MM.1S (cell line): Measurements from ENCODE around the gene RFC3.

Source experiments
- DNase-seq: peaks from one replicate; pipeline ENCODE4 v3.0.0-alpha.2; 2015
- H2AFZ ChIP-seq: fragments of 300-600 bp; sonication (generic); 2 replicates; pipeline ENCODE4 v1.6.0; 2016; ENCODE audit warnings: antibody characterized with exemption, low read length
- H3F3A ChIP-seq: fragments of 300-600 bp; sonication (generic); 2 replicates; pipeline ENCODE4 v1.6.1; 2016; ENCODE audit warnings: mild to moderate bottlenecking, antibody characterized with exemption, low read length, moderate library complexity, mixed read lengths; ENCODE audit not compliant: insufficient read depth
- H3K27ac ChIP-seq: fragments of 300-600 bp; sonication (generic); 2 replicates; pipeline ENCODE4 v1.5.1; 2016; ENCODE audit warnings: mild to moderate bottlenecking, low read length
- H3K27me3 ChIP-seq: fragments of 300-600 bp; sonication (generic); replicated peaks from 2 replicates; pipeline ENCODE4 v1.6.0; 2016; ENCODE audit warnings: low read length; ENCODE audit not compliant: insufficient read depth
- H3K36me3 ChIP-seq: fragments of 300-600 bp; sonication (generic); replicated peaks from 2 replicates; pipeline ENCODE4 v1.6.1; 2016; ENCODE audit warnings: mild to moderate bottlenecking, low read length, mixed read lengths; ENCODE audit not compliant: insufficient read depth
- H3K4me1 ChIP-seq: fragments of 300-600 bp; sonication (generic); 2 replicates; pipeline ENCODE4 v1.6.1; 2016; ENCODE audit warnings: low read length, mixed read lengths
- H3K4me2 ChIP-seq: fragments of 300-600 bp; sonication (generic); 2 replicates; pipeline ENCODE4 v1.6.0; 2016; ENCODE audit warnings: low read depth, low read length
- H3K4me3 ChIP-seq: fragments of 300-600 bp; sonication (generic); 2 replicates; pipeline ENCODE4 v1.5.1; 2016; ENCODE audit warnings: low read length, mixed read lengths
- H3K79me2 ChIP-seq: fragments of 300-600 bp; sonication (generic); 2 replicates; pipeline ENCODE4 v1.6.1; 2016; ENCODE audit warnings: mixed run types, low read length, mixed read lengths
- H3K9ac ChIP-seq: fragments of 300-600 bp; sonication (generic); 2 replicates; pipeline ENCODE4 v1.6.1; 2016; ENCODE audit warnings: low read length, mixed read lengths
- H3K9me2 ChIP-seq: fragments of 300-600 bp; sonication (generic); replicated peaks from 2 replicates; pipeline ENCODE4 v1.6.1; 2016; ENCODE audit warnings: mild to moderate bottlenecking, low read length, mixed read lengths; ENCODE audit not compliant: insufficient read depth
- H3K9me3 ChIP-seq: fragments of 300-600 bp; sonication (generic); replicated peaks from 2 replicates; pipeline ENCODE4 v1.6.1; 2016; ENCODE audit warnings: mild to moderate bottlenecking, low read length, mixed read lengths; ENCODE audit not compliant: insufficient read depth
- H4K20me1 ChIP-seq: fragments of 300-600 bp; sonication (generic); 2 replicates; pipeline ENCODE4 v1.6.1; 2016; ENCODE audit warnings: mild to moderate bottlenecking, low read length, moderate library complexity, mixed read lengths; ENCODE audit not compliant: insufficient read depth
- EZH2 ChIP-seq: fragments of 300-600 bp; sonication (generic); optimal IDR thresholded peaks from 2 replicates; pipeline ENCODE3; 2017; ENCODE audit warnings: low read depth, mild to moderate bottlenecking, antibody characterized with exemption, low read length, mixed read lengths
- EZH2phosphoT487 ChIP-seq: fragments of 300-600 bp; sonication (generic); IDR thresholded peaks from 2 replicates; pipeline ENCODE4 v1.6.1; 2018; ENCODE audit warnings: antibody characterized with exemption, low read length
- TF ChIP-seq, protein P1 (sequence below): fragments of 300-600 bp; sonication (generic); IDR thresholded peaks from 2 replicates; pipeline ENCODE4 v1.5.1; 2016; ENCODE audit warnings: antibody characterized with exemption, low read length, mixed read lengths

Gene RFC3

DNA sequence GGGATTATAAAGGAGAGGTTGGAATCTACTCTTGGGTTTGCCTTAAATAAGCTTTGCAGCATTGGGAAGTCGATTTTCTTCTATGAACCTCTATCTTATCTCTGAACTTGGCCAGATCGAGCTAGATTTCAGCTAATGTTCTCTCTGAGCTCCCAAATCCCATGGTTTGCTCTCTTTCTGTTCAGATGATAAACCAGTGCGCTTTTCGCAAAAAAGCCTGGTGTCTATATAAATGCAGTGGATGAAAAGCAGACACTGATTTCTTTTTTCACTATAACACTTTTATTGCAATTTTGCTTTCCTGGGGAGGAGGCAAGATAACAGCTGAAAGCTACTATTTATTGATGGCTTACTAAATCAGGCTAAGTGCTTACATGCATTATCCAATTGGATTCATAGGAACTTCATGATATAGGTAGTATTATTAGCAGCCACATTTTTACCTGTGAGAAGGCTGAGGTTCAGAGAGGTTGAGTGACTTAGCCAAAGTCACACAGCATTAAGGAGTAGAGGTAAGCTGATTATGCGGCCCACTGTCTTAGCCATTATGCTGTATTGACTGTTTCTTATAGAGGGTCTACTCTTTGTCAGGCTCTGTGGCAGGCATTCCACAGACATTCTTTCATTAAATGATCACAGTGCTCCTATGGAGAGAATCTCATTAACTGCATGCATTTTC is 58.9 kb downstream of the RFC3 start:
- no peaks in the 10 kb centered on the region for H3K27me3 ChIP-seq
- H2AFZ ChIP-seq, result no peak overlapping the region
- H3K9me2 ChIP-seq, result no peaks in the 10 kb centered on the region
- H3K4me3 ChIP-seq, result no peak overlapping the region
- no peaks in the 10 kb centered on the region for H3K9me3 ChIP-seq
- H3K27ac ChIP-seq, result no peak overlapping the region
- no peaks in the 10 kb centered on the region for H4K20me1 ChIP-seq
- no peak overlapping the region for H3K9ac ChIP-seq
- H3K4me2 ChIP-seq, result no peak overlapping the region
- TF ChIP-seq, protein P1, sequence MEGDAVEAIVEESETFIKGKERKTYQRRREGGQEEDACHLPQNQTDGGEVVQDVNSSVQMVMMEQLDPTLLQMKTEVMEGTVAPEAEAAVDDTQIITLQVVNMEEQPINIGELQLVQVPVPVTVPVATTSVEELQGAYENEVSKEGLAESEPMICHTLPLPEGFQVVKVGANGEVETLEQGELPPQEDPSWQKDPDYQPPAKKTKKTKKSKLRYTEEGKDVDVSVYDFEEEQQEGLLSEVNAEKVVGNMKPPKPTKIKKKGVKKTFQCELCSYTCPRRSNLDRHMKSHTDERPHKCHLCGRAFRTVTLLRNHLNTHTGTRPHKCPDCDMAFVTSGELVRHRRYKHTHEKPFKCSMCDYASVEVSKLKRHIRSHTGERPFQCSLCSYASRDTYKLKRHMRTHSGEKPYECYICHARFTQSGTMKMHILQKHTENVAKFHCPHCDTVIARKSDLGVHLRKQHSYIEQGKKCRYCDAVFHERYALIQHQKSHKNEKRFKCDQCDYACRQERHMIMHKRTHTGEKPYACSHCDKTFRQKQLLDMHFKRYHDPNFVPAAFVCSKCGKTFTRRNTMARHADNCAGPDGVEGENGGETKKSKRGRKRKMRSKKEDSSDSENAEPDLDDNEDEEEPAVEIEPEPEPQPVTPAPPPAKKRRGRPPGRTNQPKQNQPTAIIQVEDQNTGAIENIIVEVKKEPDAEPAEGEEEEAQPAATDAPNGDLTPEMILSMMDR, result no peak
- TF ChIP-seq EZH2phosphoT487 (no peak), EZH2 (no peak)
- no peaks in the 10 kb centered on the region for H3F3A ChIP-seq
- no peak for DNase-seq
- no peaks in the 10 kb centered on the region for H3K79me2 ChIP-seq
- H3K4me1 ChIP-seq, result no peaks in the 10 kb centered on the region
- H3K36me3 ChIP-seq, result no peaks in the 10 kb centered on the region

DNA sequence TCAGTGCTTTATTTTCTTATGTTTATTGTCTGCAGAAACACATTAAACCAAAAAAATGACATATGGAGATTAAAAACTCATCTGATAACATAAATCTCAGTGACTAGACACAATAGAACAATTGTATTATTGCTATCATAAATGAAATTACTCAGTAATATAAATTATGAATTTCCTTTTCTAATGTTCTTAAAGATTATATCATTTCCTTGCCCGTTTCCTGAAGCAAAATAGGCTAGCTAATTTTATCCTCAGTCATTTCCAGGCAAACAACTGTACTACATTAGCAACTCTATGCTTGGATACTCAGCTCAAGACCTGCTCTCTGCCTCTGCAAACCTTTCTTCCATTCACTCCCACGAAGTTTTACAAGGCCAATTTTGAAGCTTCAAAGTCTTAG is 61.2 kb downstream of the RFC3 start:
- Histone ChIP-seq H3K79me2 (no peaks in the 10 kb centered on the region), H3K36me3 (no peaks in the 10 kb centered on the region), H3K4me2 (no peak overlapping the region), H3F3A (no peaks in the 10 kb centered on the region), H3K27me3 (no peaks in the 10 kb centered on the region), H3K27ac (no peak overlapping the region), H2AFZ (no peak overlapping the region), H3K4me1 (no peaks in the 10 kb centered on the region), H3K9me3 (no peaks in the 10 kb centered on the region), H3K4me3 (no peak overlapping the region), H3K9me2 (no peaks in the 10 kb centered on the region), H3K9ac (no peak overlapping the region), H4K20me1 (no peaks in the 10 kb centered on the region)
- TF ChIP-seq, protein P1, result no peak
- TF ChIP-seq EZH2 (no peak), EZH2phosphoT487 (no peak)
- no peak for DNase-seq

DNA sequence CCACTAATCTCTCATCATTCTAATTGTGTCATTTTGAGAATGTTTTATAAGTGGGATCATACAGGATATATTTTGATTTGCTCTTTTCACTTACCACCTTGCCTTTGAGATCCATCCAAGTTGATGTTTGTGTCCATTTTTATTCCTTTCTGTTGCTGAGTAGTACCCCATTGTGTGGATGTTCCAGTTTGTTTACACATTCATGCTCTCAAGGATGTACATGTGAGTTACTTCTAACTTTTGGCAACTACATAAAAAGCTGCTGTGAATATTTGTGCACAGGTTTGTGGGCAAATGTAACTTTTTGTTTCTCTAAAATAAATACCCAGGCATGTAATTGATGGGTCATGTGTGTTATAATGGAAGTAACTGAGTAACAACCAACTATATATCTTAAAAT is 64.9 kb downstream of the RFC3 start:
- no peaks in the 10 kb centered on the region for H3K9me2 ChIP-seq
- no peaks in the 10 kb centered on the region for H3K27me3 ChIP-seq
- H3K4me3 ChIP-seq, result no peak overlapping the region
- no peaks in the 10 kb centered on the region for H3F3A ChIP-seq
- no peak overlapping the region for H2AFZ ChIP-seq
- H3K4me2 ChIP-seq, result no peak overlapping the region
- no peak for DNase-seq
- H3K9ac ChIP-seq, result no peak overlapping the region
- TF ChIP-seq EZH2, result no peak
- H4K20me1 ChIP-seq, result no peaks in the 10 kb centered on the region
- no peaks in the 10 kb centered on the region for H3K4me1 ChIP-seq
- H3K79me2 ChIP-seq, result no peaks in the 10 kb centered on the region
- no peaks in the 10 kb centered on the region for H3K9me3 ChIP-seq
- H3K36me3 ChIP-seq, result no peaks in the 10 kb centered on the region
- no peak overlapping the region for H3K27ac ChIP-seq

DNA sequence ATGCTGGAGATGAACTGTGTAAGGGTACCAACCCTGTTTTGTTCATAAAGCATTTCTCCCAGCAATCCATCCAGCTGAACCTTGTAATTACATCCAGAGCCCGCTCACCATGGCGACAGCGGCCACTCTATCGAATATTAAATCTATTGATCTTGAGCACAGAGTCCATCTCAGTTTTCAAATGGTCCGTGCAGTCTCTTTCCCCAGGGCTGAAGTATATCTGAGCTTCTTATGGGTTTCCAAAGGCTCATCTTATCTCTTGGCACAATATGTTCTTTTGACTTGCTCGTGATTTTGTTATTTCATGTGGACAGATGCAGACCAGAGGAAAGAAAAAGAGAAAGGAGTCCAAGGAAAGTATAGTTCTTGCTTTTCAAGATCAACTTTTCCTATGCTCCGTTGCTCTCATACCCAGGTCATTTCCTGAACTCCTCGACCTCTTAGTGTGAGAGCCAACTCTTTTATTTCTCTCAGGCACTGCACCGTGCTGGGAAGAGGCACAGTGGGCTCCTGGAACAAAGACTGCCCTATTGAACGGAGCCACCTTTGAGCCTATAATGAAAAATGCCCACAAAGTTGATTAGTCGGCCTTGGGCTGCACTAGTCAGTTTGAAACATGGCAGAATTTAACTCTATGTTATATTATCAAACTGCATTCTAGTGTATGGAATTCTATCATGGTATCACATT is 66.7 kb downstream of the RFC3 start:
- no peaks in the 10 kb centered on the region for H3F3A ChIP-seq
- H2AFZ ChIP-seq, result no peak overlapping the region
- no peaks in the 10 kb centered on the region for H4K20me1 ChIP-seq
- no peak overlapping the region for H3K4me3 ChIP-seq
- no peak for DNase-seq
- H3K9me2 ChIP-seq, result no peaks in the 10 kb centered on the region
- no peaks in the 10 kb centered on the region for H3K27me3 ChIP-seq
- no peaks in the 10 kb centered on the region for H3K4me1 ChIP-seq
- no peak overlapping the region for H3K4me2 ChIP-seq
- TF ChIP-seq EZH2phosphoT487 (no peak), EZH2 (no peak)
- TF ChIP-seq, protein P1, result no peak
- no peak overlapping the region for H3K9ac ChIP-seq
- no peaks in the 10 kb centered on the region for H3K9me3 ChIP-seq
- H3K36me3 ChIP-seq, result no peaks in the 10 kb centered on the region
- H3K79me2 ChIP-seq, result no peaks in the 10 kb centered on the region
- no peak overlapping the region for H3K27ac ChIP-seq
